Endothelial cell of umbilical vein (primary cell): Measurements from ENCODE around the gene ZNF101.

Source experiments
- EZH2 ChIP-seq: IDR thresholded peaks from 2 replicates; pipeline ENCODE4 v1.6.1; 2012; ENCODE audit warnings: borderline replicate concordance, low read depth, mild to moderate bottlenecking, moderate library complexity, low read length, inconsistent platforms; ENCODE audit not compliant: severe bottlenecking
- JUN ChIP-seq: IDR thresholded peaks from 2 replicates; pipeline ENCODE4 v1.6.1; 2011; ENCODE audit warnings: borderline replicate concordance, low read depth; ENCODE audit not compliant: insufficient read length, insufficient read depth
- MYC ChIP-seq: IDR thresholded peaks from one replicate; pipeline ENCODE4 v1.6.1; 2011; ENCODE audit warnings: mild to moderate bottlenecking, low read depth, low read length
- POLR2A ChIP-seq: IDR thresholded peaks from 2 replicates; pipeline ENCODE4 v1.6.1; 2012; ENCODE audit warnings: low read depth, mild to moderate bottlenecking, control low read depth, low read length
- POLR2AphosphoS5 ChIP-seq: IDR thresholded peaks from 2 replicates; pipeline ENCODE4 v1.6.1; 2012; ENCODE audit warnings: low read depth, mild to moderate bottlenecking, control low read depth, low read length, moderate library complexity; ENCODE audit not compliant: insufficient read depth
- TF ChIP-seq, protein P1 (sequence below), 2 donors: IDR thresholded peaks; 1 replicate in 1 of 2; 2 replicates in 1 of 2; pipeline ENCODE4 v1.5.1; 2011; ENCODE audit warnings: low read length in 2 of 2, mild to moderate bottlenecking in 2 of 2, moderate library complexity in 2 of 2, control low read depth in 1 of 2, inconsistent platforms in 1 of 2, low read depth in 1 of 2; ENCODE audit not compliant: insufficient read depth in 1 of 2; ENCODE audit errors: extremely low read depth in 1 of 2
- TF ChIP-seq, protein P2 (sequence below): IDR thresholded peaks from 2 replicates; pipeline ENCODE4 v1.6.1; 2011; ENCODE audit not compliant: insufficient read depth, insufficient read length

DNA sequence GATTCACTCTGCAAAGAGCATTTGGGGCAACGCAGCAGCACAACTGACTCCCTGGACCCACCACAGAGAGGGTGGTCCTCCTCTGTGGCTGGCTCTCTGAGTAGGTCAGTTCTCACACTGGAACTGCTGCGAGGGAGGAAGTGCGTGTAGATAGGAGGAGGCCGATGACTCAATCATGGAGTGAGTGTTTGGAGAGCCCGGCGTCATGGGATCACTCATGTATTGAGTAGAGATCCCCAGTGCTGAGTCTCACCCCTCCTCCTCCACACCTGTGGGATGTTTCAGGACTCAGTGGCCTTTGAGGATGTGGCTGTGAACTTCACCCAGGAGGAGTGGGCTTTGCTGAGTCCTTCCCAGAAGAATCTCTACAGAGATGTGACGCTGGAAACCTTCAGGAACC lies 8.9 kb downstream of the ZNF101 start:
- TF ChIP-seq, protein P1, sequence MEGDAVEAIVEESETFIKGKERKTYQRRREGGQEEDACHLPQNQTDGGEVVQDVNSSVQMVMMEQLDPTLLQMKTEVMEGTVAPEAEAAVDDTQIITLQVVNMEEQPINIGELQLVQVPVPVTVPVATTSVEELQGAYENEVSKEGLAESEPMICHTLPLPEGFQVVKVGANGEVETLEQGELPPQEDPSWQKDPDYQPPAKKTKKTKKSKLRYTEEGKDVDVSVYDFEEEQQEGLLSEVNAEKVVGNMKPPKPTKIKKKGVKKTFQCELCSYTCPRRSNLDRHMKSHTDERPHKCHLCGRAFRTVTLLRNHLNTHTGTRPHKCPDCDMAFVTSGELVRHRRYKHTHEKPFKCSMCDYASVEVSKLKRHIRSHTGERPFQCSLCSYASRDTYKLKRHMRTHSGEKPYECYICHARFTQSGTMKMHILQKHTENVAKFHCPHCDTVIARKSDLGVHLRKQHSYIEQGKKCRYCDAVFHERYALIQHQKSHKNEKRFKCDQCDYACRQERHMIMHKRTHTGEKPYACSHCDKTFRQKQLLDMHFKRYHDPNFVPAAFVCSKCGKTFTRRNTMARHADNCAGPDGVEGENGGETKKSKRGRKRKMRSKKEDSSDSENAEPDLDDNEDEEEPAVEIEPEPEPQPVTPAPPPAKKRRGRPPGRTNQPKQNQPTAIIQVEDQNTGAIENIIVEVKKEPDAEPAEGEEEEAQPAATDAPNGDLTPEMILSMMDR (IDR thresholded peaks at IDR 0.05; ENCODE audit: extremely low read depth in 1 of 2, insufficient read depth in 1 of 2, low read depth in 1 of 2, low read length in 2 of 2) = no peak
- TF ChIP-seq, protein P2, sequence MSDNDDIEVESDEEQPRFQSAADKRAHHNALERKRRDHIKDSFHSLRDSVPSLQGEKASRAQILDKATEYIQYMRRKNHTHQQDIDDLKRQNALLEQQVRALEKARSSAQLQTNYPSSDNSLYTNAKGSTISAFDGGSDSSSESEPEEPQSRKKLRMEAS = no peak
- TF ChIP-seq POLR2A (no peak), EZH2 (no peak), POLR2AphosphoS5 (no peak), MYC (no peak), JUN (no peak)
